ENCODE measurements around the gene ZNF679. TPM values are rescaled to one million over a fixed set of nuclear protein-coding genes. Genes with fewer than 3 reads are reported as not detected.
"Not testable (repeated sequence)": the region's sequence is repeated elsewhere in the genome, so short reads cannot be mapped to it uniquely, and the experiment has no call there.

The ZNF679 gene
- total RNA-seq, 2 donors from 2014 or later, result not detected

DNA sequence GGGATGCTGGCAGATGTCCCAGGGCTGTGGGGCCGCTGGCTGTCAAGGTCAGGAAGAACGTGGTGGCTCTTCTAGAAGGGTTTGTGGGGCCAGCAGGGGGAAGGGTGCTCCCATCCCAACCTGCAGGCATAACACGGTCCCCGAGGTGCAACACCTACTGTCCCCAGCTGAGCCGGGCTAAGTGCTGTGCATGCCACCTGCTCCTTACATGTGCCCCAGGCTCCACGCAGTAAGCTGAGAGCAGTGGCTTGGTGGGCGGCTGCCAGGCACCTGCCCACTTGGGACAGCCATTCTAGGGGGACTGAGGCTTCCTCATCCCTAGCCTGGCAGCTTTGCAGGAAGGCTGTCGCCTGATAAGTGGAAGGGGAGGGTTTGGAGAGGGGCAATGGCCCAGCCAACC, 35.5 kb upstream of the ZNF679 start:
- Histone ChIP-seq H3K36me3 (replicated peaks in 1 of 2; ENCODE audit: insufficient read depth in 1 of 2, low read depth in 2 of 2) (no peaks in the 10 kb centered on the region), H3K4me3 (no peak overlapping the region), H3K4me1 (no peaks in the 10 kb centered on the region), H3K27ac (no peak overlapping the region), H3K27me3 (no peaks in the 10 kb centered on the region), H3K9me3 (no peaks in the 10 kb centered on the region)
- ATAC-seq (no peak), DNase-seq (no peak)
- intact Hi-C loops (cut with DNase I), result no loop called here
- WGBS, 2 donors, result 60 to 68% methylated on average over 4 to 8 of the region's 8 CpGs
- TF ChIP-seq POLR2A (IDR thresholded peaks at IDR 0.05) (no peak), CTCF (IDR thresholded peaks at IDR 0.05) (no peak)

GRCh38 chr7:64206903-64207302, 21.4 kb upstream of the ZNF679 start, which contains the start of gene ZNF735:
Gene ZNF735, plus strand, starts transcription at chr7:64207203. Its CDS starts 0 bp downstream, at chr7:64207203.
- no peaks in the 10 kb centered on the region for H3K27me3 ChIP-seq
- no peaks in the 10 kb centered on the region for H3K36me3 ChIP-seq (replicated peaks in 1 of 2; ENCODE audit: insufficient read depth in 1 of 2, low read depth in 2 of 2)
- no peak for TF ChIP-seq CTCF (IDR thresholded peaks at IDR 0.05)
- TF ChIP-seq POLR2A (IDR thresholded peaks at IDR 0.05), result no peak
- H3K27ac ChIP-seq, result no peak within 1 kb of the TSS
- WGBS, 2 donors, result 72 to 73% methylated on average over 10 to 13 of the region's 13 CpGs
- intact Hi-C loops (cut with DNase I), result no loop called here
- no peaks in the 10 kb centered on the region for H3K9me3 ChIP-seq
- DNase-seq, result no peak
- no peak within 1 kb of the TSS for H3K4me3 ChIP-seq
- ATAC-seq, result no peak
- no peaks in the 10 kb centered on the region for H3K4me1 ChIP-seq

DNA sequence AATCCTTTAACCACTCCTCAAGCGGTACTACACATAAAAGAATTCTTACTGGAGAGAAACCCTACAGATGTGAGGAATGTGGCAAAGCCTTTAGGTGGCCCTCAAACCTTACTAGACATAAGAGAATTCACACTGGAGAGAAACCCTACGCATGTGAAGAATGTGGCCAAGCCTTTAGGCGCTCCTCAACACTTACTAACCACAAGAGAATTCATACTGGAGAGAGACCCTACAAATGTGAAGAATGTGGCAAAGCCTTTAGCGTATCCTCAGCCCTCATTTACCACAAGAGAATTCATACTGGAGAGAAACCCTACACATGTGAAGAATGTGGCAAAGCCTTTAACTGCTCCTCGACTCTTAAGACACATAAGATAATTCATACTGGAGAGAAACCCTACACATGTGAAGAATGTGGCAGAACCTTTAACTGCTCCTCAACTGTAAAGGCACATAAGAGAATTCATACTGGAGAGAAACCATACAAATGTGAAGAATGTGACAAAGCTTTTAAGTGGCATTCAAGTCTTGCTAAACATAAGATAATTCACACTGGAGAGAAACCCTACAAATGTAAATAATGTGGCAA, 8.5 kb upstream of the ZNF679 start:
- H3K36me3 ChIP-seq (replicated peaks in 1 of 2; ENCODE audit: insufficient read depth in 1 of 2, low read depth in 2 of 2); H3K4me3 ChIP-seq; H3K27ac ChIP-seq; H3K9me3 ChIP-seq; DNase-seq; ATAC-seq; H3K27me3 ChIP-seq; intact Hi-C loops (cut with DNase I); H3K4me1 ChIP-seq: not testable (repeated sequence)
- 59 to 65% methylated on average over 5 of the region's 5 CpGs for WGBS, 2 donors

DNA sequence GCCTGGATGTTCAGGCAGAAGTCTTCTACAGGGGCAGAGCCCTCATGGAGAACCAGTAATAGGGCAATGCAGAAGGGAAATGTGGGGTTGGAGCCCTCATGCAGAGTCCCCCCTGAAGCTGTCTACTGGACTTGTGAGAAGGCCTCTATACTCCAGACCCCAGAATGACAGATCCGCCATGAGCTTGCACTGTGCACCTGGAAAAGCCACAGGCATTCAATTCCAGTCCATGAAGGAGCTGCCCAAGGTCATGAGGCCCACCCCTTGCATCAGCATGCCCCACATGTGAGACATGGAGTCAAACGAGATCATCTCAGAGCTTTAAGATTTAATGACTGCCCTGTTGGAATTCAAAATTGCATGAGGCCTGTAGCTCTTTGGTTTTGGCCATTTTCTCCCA, 4.9 kb upstream of the ZNF679 start:
- Histone ChIP-seq H3K4me1 (no peaks in the 10 kb centered on the region), H3K27me3 (no peaks in the 10 kb centered on the region), H3K9me3 (peaks cover 0 to 3% (median 2%) of the 10 kb centered on the region in 3 donors), H3K36me3 (replicated peaks in 1 of 2; ENCODE audit: insufficient read depth in 1 of 2, low read depth in 2 of 2) (no peaks in the 10 kb centered on the region), H3K4me3 (no peak overlapping the region), H3K27ac (no peak overlapping the region)
- 22 to 25% methylated on average over 2 of the region's 2 CpGs for WGBS, 2 donors
- DNase-seq (no peak), ATAC-seq (no peak)
- intact Hi-C loops (cut with DNase I), result no loop called here
- TF ChIP-seq CTCF (IDR thresholded peaks at IDR 0.05) (no peak), POLR2A (IDR thresholded peaks at IDR 0.05) (no peak)

- no peak for DNase-seq
- no peak for ATAC-seq
- no peaks in the 10 kb centered on the region for H3K27me3 ChIP-seq
- no peaks in the 10 kb centered on the region for H3K4me1 ChIP-seq
- WGBS, 2 donors, result 72 to 85% methylated on average over 1 of the region's 1 CpG
- H3K4me3 ChIP-seq, result no peak overlapping the region
- intact Hi-C loops (cut with DNase I), result no loop called here
- no peaks in the 10 kb centered on the region for H3K36me3 ChIP-seq (replicated peaks in 1 of 2; ENCODE audit: insufficient read depth in 1 of 2, low read depth in 2 of 2)
- TF ChIP-seq CTCF (IDR thresholded peaks at IDR 0.05) (no peak), POLR2A (IDR thresholded peaks at IDR 0.05) (no peak)
- H3K9me3 ChIP-seq, result peaks cover 0 to 10% (median 0%) of the 10 kb centered on the region in 3 donors
- H3K27ac ChIP-seq, result no peak overlapping the region
Observed at GRCh38 chr7:64266341-64266919, 38.2 kb downstream of the ZNF679 start.
